ENCODE measurements around the gene CEP104.

Gene CEP104

DNA sequence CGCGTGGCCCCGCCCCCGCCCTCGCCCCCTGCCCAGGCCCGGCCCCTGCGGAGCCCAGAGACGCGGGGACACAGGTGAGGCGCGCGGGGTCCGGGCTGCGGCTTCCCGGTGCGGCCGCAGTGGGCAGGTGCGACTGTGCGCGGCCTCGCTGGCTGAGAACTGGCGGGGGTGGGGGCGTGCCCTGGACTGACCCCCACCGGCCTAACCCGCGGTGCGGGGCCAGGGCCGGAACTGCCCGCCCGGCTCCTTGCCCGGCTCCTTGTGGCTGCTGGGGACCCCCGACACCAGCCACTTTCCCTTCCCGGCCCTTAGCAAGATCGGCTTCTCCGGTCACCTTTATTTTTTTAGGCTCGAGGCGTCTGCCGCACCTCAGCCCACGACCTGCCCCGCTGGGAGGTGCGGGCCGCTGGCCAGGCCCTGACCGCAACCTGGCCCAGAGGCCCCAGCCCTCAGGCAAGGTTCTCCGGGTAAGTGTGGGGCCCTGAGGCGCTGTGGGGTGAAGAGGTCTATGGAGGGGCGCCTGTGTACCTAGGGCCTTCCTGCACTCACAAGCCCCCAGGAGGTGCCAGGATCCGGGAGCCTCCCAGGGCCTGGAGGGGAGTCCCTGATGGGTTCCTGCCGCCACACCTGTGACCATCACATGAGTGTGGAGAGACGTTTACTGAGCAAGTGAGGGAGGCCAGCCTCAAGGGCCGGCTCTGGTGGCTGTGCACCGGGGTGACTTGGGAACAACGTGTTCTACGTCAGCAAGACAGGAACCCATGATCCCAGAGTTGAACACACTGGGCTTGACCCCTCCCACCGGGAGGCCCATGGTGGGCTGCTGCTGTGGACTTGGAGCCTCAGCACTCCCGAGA, 84.1 kb downstream of the CEP104 start, which contains the start of gene SMIM1:
Gene SMIM1, plus strand, starts transcription at position 35 of the 857 bp plus-strand sequence. CDS start 2,625 bp downstream, outside the sequence.
- H3K36me3 ChIP-seq (ENCODE audit: control insufficient read depth, low read length) = no peaks in the 10 kb centered on the region
- H3F3A ChIP-seq (ENCODE audit: control insufficient read depth, insufficient read depth) = no peaks in the 10 kb centered on the region
- no peaks in the 10 kb centered on the region for H3K9me2 ChIP-seq (replicated peaks; ENCODE audit: control insufficient read depth, low read length)
- no peak within 1 kb of the TSS for H3K27ac ChIP-seq (ENCODE audit: low read depth, low read length)
- H3K4me1 ChIP-seq (ENCODE audit: control insufficient read depth, low read length) = peaks cover 28% of the 10 kb centered on the region
- H3K4me3 ChIP-seq (ENCODE audit: low read length) = peak within 1 kb of the TSS; percentile 80
- no peaks in the 10 kb centered on the region for H3K9me3 ChIP-seq (ENCODE audit: control insufficient read depth, insufficient read depth, low read length)
- no peaks in the 10 kb centered on the region for H3K79me2 ChIP-seq (ENCODE audit: control insufficient read depth, low read length)
- TF ChIP-seq, protein P1, sequence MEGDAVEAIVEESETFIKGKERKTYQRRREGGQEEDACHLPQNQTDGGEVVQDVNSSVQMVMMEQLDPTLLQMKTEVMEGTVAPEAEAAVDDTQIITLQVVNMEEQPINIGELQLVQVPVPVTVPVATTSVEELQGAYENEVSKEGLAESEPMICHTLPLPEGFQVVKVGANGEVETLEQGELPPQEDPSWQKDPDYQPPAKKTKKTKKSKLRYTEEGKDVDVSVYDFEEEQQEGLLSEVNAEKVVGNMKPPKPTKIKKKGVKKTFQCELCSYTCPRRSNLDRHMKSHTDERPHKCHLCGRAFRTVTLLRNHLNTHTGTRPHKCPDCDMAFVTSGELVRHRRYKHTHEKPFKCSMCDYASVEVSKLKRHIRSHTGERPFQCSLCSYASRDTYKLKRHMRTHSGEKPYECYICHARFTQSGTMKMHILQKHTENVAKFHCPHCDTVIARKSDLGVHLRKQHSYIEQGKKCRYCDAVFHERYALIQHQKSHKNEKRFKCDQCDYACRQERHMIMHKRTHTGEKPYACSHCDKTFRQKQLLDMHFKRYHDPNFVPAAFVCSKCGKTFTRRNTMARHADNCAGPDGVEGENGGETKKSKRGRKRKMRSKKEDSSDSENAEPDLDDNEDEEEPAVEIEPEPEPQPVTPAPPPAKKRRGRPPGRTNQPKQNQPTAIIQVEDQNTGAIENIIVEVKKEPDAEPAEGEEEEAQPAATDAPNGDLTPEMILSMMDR (IDR thresholded peaks at IDR 0.05; ENCODE audit: low read depth, low read length, poor library complexity, severe bottlenecking) = no peak
- TF ChIP-seq EZH2phosphoT487 (IDR thresholded peaks at IDR 0.05; ENCODE audit: borderline replicate concordance, low read length) = no peak
- H3K4me2 ChIP-seq (ENCODE audit: low read length) = peak within 1 kb of the TSS; percentile 96
- H4K20me1 ChIP-seq (ENCODE audit: control insufficient read depth, insufficient read depth, low read depth, low read length) = no peaks in the 10 kb centered on the region
- H3K27me3 ChIP-seq (ENCODE audit: control insufficient read depth, low read length) = peaks cover 21% of the 10 kb centered on the region

DNA sequence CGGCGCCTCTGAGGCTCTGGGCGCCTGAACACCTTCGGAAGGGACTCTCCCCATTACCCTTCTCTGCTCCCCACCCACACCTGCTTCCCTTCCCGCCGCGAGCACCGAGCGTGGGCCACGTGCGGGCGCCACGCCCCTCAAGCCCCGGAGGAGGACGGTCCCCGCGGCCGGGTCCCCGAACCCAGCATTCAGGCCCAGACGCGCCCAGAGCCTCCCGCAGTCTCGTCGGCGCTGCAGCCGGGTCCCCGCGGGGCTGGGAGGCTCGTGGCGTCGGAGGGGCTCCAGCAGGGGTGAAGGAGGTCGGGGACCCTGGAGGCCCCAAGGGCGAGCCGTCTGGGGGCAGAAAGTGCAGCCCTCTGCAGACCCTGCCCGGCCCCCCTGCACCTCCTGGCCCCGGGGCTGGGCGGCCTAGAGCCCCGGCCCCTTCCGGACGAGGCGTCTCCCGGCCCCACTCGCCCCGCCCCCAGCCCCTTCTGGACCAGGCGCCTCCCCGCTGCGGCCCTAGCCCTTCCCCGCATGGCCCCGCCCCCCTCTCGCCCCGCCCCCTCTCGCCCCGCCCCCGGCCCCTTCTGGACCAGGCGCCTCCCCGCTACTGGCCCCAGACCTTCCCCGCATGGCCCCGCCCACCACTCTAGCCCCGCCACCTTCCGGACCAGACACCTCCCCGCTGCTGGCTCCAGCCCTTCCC, 84.8 kb downstream of the CEP104 start:
- Histone ChIP-seq H3K4me1 (ENCODE audit: control insufficient read depth, low read length) (peaks cover 28% of the 10 kb centered on the region), H4K20me1 (ENCODE audit: control insufficient read depth, insufficient read depth, low read depth, low read length) (no peaks in the 10 kb centered on the region), H3K27me3 (ENCODE audit: control insufficient read depth, low read length) (peaks cover 21% of the 10 kb centered on the region), H3K4me3 (ENCODE audit: low read length) (peak overlapping the region; percentile 80), H3K9me2 (replicated peaks; ENCODE audit: control insufficient read depth, low read length) (no peaks in the 10 kb centered on the region), H3K4me2 (ENCODE audit: low read length) (peak overlapping the region; percentile 96), H3K79me2 (ENCODE audit: control insufficient read depth, low read length) (no peaks in the 10 kb centered on the region), H3K27ac (ENCODE audit: low read depth, low read length) (no peak overlapping the region), H3F3A (ENCODE audit: control insufficient read depth, insufficient read depth) (no peaks in the 10 kb centered on the region), H3K36me3 (ENCODE audit: control insufficient read depth, low read length) (no peaks in the 10 kb centered on the region), H3K9me3 (ENCODE audit: control insufficient read depth, insufficient read depth, low read length) (no peaks in the 10 kb centered on the region)
- TF ChIP-seq, protein P1 (IDR thresholded peaks at IDR 0.05; ENCODE audit: low read depth, low read length, poor library complexity, severe bottlenecking) = no peak
- no peak for TF ChIP-seq EZH2phosphoT487 (IDR thresholded peaks at IDR 0.05; ENCODE audit: borderline replicate concordance, low read length)

DNA sequence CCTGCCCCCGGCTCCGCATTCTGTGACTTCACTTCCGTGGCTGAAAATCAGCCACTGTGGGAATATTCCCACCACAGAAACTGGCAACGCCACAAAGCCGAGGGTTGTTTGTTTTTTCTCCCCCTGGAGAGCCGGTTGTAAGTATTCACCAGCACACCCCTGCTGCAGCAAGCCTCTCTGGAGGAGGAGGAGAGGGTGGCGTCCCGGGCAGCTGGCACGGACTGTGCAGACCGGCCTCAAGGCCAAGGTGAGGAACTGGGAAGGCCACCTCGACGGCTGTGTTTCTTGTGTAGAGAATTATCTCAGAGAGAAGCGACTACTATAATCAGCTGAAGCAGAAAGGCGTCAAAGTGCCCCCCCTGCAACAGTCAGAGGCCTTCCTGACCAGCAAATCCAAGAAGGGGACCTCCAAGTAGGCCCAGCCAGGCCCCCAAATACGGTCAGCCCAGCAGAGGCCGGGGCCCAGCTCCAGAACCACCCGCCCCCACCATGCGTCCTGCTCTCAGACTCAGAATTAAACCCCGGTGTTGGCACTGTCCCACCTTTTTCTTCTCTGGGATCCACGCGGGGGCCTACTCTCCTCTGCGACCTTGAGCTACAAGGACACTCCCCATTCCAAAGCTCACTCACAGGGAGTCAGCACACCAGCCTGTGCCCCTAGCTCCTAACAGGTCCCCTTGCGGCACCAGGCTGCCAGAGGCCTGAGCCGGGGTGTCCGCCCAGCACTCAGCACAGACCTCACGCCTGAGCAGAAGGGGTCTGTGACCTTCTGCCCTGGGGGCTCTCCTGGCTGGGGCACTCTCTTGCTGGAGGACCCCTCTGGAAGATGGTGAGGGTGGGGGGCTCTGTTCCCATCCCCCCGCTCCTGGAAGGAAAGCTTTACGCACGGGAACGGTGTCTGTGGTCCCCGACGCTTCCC, 85.6 kb downstream of the CEP104 start:
- no peak for TF ChIP-seq EZH2phosphoT487 (IDR thresholded peaks at IDR 0.05; ENCODE audit: borderline replicate concordance, low read length)
- TF ChIP-seq, protein P1 (IDR thresholded peaks at IDR 0.05; ENCODE audit: low read depth, low read length, poor library complexity, severe bottlenecking) = no peak
- Histone ChIP-seq H3K79me2 (ENCODE audit: control insufficient read depth, low read length) (no peaks in the 10 kb centered on the region), H3K36me3 (ENCODE audit: control insufficient read depth, low read length) (no peaks in the 10 kb centered on the region), H3K9me2 (replicated peaks; ENCODE audit: control insufficient read depth, low read length) (no peaks in the 10 kb centered on the region), H3F3A (ENCODE audit: control insufficient read depth, insufficient read depth) (no peaks in the 10 kb centered on the region), H4K20me1 (ENCODE audit: control insufficient read depth, insufficient read depth, low read depth, low read length) (no peaks in the 10 kb centered on the region), H3K4me1 (ENCODE audit: control insufficient read depth, low read length) (peaks cover 28% of the 10 kb centered on the region), H3K4me2 (ENCODE audit: low read length) (peak overlapping the region; percentile 96), H3K27me3 (ENCODE audit: control insufficient read depth, low read length) (peaks cover 21% of the 10 kb centered on the region), H3K9me3 (ENCODE audit: control insufficient read depth, insufficient read depth, low read length) (no peaks in the 10 kb centered on the region), H3K27ac (ENCODE audit: low read depth, low read length) (no peak overlapping the region), H3K4me3 (ENCODE audit: low read length) (peak overlapping the region; percentile 80)

All from DOHH2 (cell line).